SK-N-SH (cell line): Measurements from ENCODE around the gene PDZD2. TPM values are rescaled to one million over a fixed set of nuclear protein-coding genes. Genes with fewer than 3 reads are reported as not detected.

Experiments
- CTCF ChIA-PET: fragments of 300-600, 350-600 bp; formaldehyde crosslinking; extraction: SDS; loops from one replicate; lab custom pipeline; 2021; lab: Yijun Ruan, JAX
- POLR2A ChIA-PET: fragments of 350-600 bp; sonication (Branson Sonifier 250); formaldehyde crosslinking; extraction: SDS; loops from one replicate; lab custom pipeline; 2020; ENCODE audit warnings: antibody characterized with exemption, inconsistent platforms; lab: Yijun Ruan, JAX
- DNase-seq: peaks from one replicate; pipeline ENCODE4 v3.0.0; 2012
- H2AFZ ChIP-seq: fragments of 200-600 bp; sonication (generic); 2 replicates; pipeline ENCODE4 v1.8.1; 2016; ENCODE audit warnings: antibody characterized with exemption, mild to moderate bottlenecking, low read depth
- H3F3A ChIP-seq: fragments of 200-600 bp; sonication (generic); replicated peaks from 2 replicates; pipeline ENCODE3; 2016; ENCODE audit warnings: antibody characterized with exemption, mild to moderate bottlenecking; ENCODE audit not compliant: insufficient read depth
- H3K27ac ChIP-seq, 2 experiments: fragments of 200-500 bp in 1 of 2; fragments of 200-600 bp in 1 of 2; sonication (Bioruptor generic) in 1 of 2; sonication (generic), shearing (Covaris generic) in 1 of 2; 2 replicates each; pipeline versions ENCODE4 v1.5.1 to v1.6.1; 2014 to 2016; ENCODE audit warnings: low read depth in 2 of 2, inconsistent platforms in 1 of 2, low read length in 1 of 2, mild to moderate bottlenecking in 1 of 2, mixed read lengths in 1 of 2
- H3K27me3 ChIP-seq: fragments of 200-600 bp; sonication (generic), shearing (Covaris generic); 2 replicates; pipeline ENCODE4 v1.6.1; 2016; ENCODE audit warnings: mixed run types; ENCODE audit not compliant: insufficient read depth
- H3K36me3 ChIP-seq, 2 experiments: fragments of 200-500 bp in 1 of 2; fragments of 200-600 bp in 1 of 2; sonication (Bioruptor generic) in 1 of 2; sonication (generic) in 1 of 2; replicated peaks in 1 of 2; 2 replicates each; pipeline versions ENCODE3 to v1.5.1; 2014 to 2016; ENCODE audit warnings: low read length in 1 of 2, mild to moderate bottlenecking in 1 of 2; ENCODE audit not compliant: insufficient read depth in 2 of 2, control insufficient read depth in 1 of 2
- H3K4me1 ChIP-seq, 2 experiments: fragments of 200-500 bp in 1 of 2; fragments of 200-600 bp in 1 of 2; sonication (Bioruptor generic) in 1 of 2; sonication (generic), shearing (Covaris generic) in 1 of 2; 2 replicates each; pipeline versions ENCODE4 v1.5.1 to v1.6.1; 2014 to 2016; ENCODE audit warnings: low read depth in 1 of 2, low read length in 1 of 2, mixed run types in 1 of 2; ENCODE audit not compliant: insufficient read depth in 2 of 2, control insufficient read depth in 1 of 2
- H3K4me2 ChIP-seq: fragments of 200-600 bp; sonication (generic), shearing (Covaris generic); 2 replicates; pipeline ENCODE4 v1.6.1; 2017; ENCODE audit warnings: mixed run types
- H3K4me3 ChIP-seq, 2 experiments: fragments of 200-500 bp in 1 of 2; fragments of 200-600 bp in 1 of 2; sonication (Bioruptor generic) in 1 of 2; sonication (generic), shearing (Covaris generic) in 1 of 2; 2 replicates each; pipeline versions ENCODE4 v1.5.1 to v1.8.1; 2014 to 2016; ENCODE audit warnings: low read depth in 2 of 2, inconsistent platforms in 1 of 2, low read length in 1 of 2, mild to moderate bottlenecking in 1 of 2, mixed read lengths in 1 of 2, moderate library complexity in 1 of 2
- H3K79me2 ChIP-seq: fragments of 200-600 bp; sonication (generic); 2 replicates; pipeline ENCODE4 v1.8.1; 2017; ENCODE audit warnings: mild to moderate bottlenecking; ENCODE audit not compliant: insufficient read depth
- H3K9ac ChIP-seq: fragments of 200-600 bp; sonication (generic); 2 replicates; pipeline ENCODE4 v1.6.1; 2017; ENCODE audit warnings: mixed run types
- H3K9me2 ChIP-seq: fragments of 200-600 bp; sonication (generic); 2 replicates; pipeline ENCODE4 v1.6.1; 2017; ENCODE audit warnings: mixed run types
- H3K9me3 ChIP-seq: fragments of 200-600 bp; sonication (generic); 2 replicates; pipeline ENCODE4 v1.6.1; 2017; ENCODE audit warnings: mixed run types, mild to moderate bottlenecking, moderate library complexity
- H4K20me1 ChIP-seq: fragments of 200-600 bp; sonication (generic); 2 replicates; pipeline ENCODE4 v1.6.1; 2017; ENCODE audit warnings: mild to moderate bottlenecking, mixed run types; ENCODE audit not compliant: insufficient read depth
- CHD2 ChIP-seq: fragments of 150-350 bp; IDR thresholded peaks from 2 replicates; pipeline ENCODE4 v1.6.1; 2018; ENCODE audit warnings: low read length; ENCODE audit not compliant: partially characterized antibody
- CTCF ChIP-seq: fragments of 200-600 bp; sonication (generic); IDR thresholded peaks from 2 replicates; pipeline ENCODE4 v1.6.1; 2017; ENCODE audit warnings: antibody characterized with exemption, mild to moderate bottlenecking, moderate library complexity
- ELF1 ChIP-seq: IDR thresholded peaks from 2 replicates; pipeline ENCODE4 v1.4.0; 2012
- EP300 ChIP-seq, 2 experiments: IDR thresholded peaks; 2 replicates each; pipeline versions ENCODE4 v1.4.0 to v1.6.1; 2012; ENCODE audit warnings: borderline replicate concordance in 1 of 2, low read depth in 1 of 2, low read length in 1 of 2
- EZH2phosphoT487 ChIP-seq: fragments of 200-600 bp; sonication (generic); IDR thresholded peaks from 2 replicates; pipeline ENCODE4 v1.6.1; 2017; ENCODE audit warnings: low read depth, mixed run types, mild to moderate bottlenecking, antibody characterized with exemption, moderate library complexity, borderline replicate concordance
- GABPA ChIP-seq: IDR thresholded peaks from 2 replicates; pipeline ENCODE4 v1.4.0; 2012; ENCODE audit warnings: low read depth, mild to moderate bottlenecking
- IRF3 ChIP-seq: fragments of 150-350 bp; IDR thresholded peaks from 2 replicates; pipeline ENCODE4 v1.6.1; 2016; ENCODE audit warnings: mild to moderate bottlenecking, low read depth, low read length
- MEF2A ChIP-seq: IDR thresholded peaks from 2 replicates; pipeline ENCODE4 v1.4.0; 2012; ENCODE audit warnings: low read depth, borderline replicate concordance
- MXI1 ChIP-seq: IDR thresholded peaks from 2 replicates; pipeline ENCODE4 v1.6.1; 2012; ENCODE audit warnings: mild to moderate bottlenecking, low read depth, low read length, improper control_type of control experiment
- NRF1 ChIP-seq: IDR thresholded peaks from 2 replicates; pipeline ENCODE4 v1.6.1; 2012; ENCODE audit warnings: low read depth, mild to moderate bottlenecking, low read length
- PBX3 ChIP-seq: IDR thresholded peaks from 2 replicates; pipeline ENCODE4; 2012
- POLR2AphosphoS5 ChIP-seq: IDR thresholded peaks from 2 replicates; pipeline ENCODE4 v1.6.1; 2012; ENCODE audit warnings: low read depth, low read length
- RCOR1 ChIP-seq: fragments of 150-350 bp; IDR thresholded peaks from 2 replicates; pipeline ENCODE4 v1.6.1; 2017; ENCODE audit warnings: antibody characterized with exemption, low read length
- RFX5 ChIP-seq: IDR thresholded peaks from 2 replicates; pipeline ENCODE4 v1.6.1; 2012; ENCODE audit warnings: mild to moderate bottlenecking, improper control_type of control experiment, low read length
- SMC3 ChIP-seq: IDR thresholded peaks from 2 replicates; pipeline ENCODE4 v1.6.1; 2012; ENCODE audit warnings: low read depth, low read length, improper control_type of control experiment
- TAF1 ChIP-seq: IDR thresholded peaks from 2 replicates; pipeline ENCODE4 v1.6.1; 2012; ENCODE audit warnings: low read depth, mild to moderate bottlenecking, low read length, moderate library complexity, borderline replicate concordance
- TCF12 ChIP-seq: IDR thresholded peaks from 2 replicates; pipeline ENCODE4 v1.4.0; 2012
- TEAD4 ChIP-seq: IDR thresholded peaks from 2 replicates; pipeline ENCODE4 v1.4.0; 2012; ENCODE audit warnings: mild to moderate bottlenecking, borderline replicate concordance; ENCODE audit not compliant: insufficient read depth
- YY1 ChIP-seq: IDR thresholded peaks from 2 replicates; pipeline ENCODE4 v1.4.0; 2012; ENCODE audit warnings: low read depth, mild to moderate bottlenecking
- ZBTB33 ChIP-seq: IDR thresholded peaks from 2 replicates; pipeline ENCODE4 v1.4.0; 2012; ENCODE audit warnings: low read depth, borderline replicate concordance
- WGBS: methylation state at CpG from one replicate; pipeline ENCODE4 v1.1.6; 2017; ENCODE audit warnings: low lambda C conversion rate; 5-methylcytosine and 5-hydroxymethylcytosine counted together
- polyA plus RNA-seq, 3 experiments: library from polyadenylated mRNA; depleted of rRNA; stranded (reverse); fragments of >200 nt; gene quantifications; 2 replicates each; pipeline ENCODE4 v1.2.3, GENCODE V29; 2012

The PDZD2 gene
- polyA plus RNA-seq, 1 of the 3 experiments (the other 2 are of a cell fraction) = 0.13 TPM

GRCh38 chr5:31698673-31699072 lies 59.7 kb downstream of the PDZD2 start:
- Histone ChIP-seq H3K4me2 (no peak overlapping the region), H3K79me2 (no peaks in the 10 kb centered on the region), H3F3A (no peaks in the 10 kb centered on the region), H3K36me3 (no peaks in the 10 kb centered on the region), H3K4me1 (peaks cover 0 to 26% of the 10 kb centered on the region in 2 experiments; a peak in 2 of 4 replicates), H4K20me1 (no peaks in the 10 kb centered on the region), H3K27me3 (peaks cover 14% of the 10 kb centered on the region; the same call in 1 of the 2 replicates), H3K9me2 (no peaks in the 10 kb centered on the region), H2AFZ (no peak overlapping the region), H3K27ac (no peak overlapping the region; a peak in 1 of 4 replicates), H3K9ac (no peak overlapping the region), H3K4me3 (no peak overlapping the region), H3K9me3 (no peaks in the 10 kb centered on the region)
- POLR2A ChIA-PET = no interaction called here
- WGBS = 58% methylated on average over 7 of the region's 7 CpGs
- TF ChIP-seq CTCF (no peak), RFX5 (no peak), POLR2AphosphoS5 (no peak), RCOR1 (no peak), YY1 (no peak), CHD2 (no peak), MEF2A (no peak), IRF3 (no peak), TAF1 (no peak), EZH2phosphoT487 (no peak), EP300 (IDR thresholded peaks at IDR 0.05; ENCODE audit: borderline replicate concordance in 1 of 2, low read depth in 1 of 2, low read length in 1 of 2) (no peak), TCF12 (no peak), TEAD4 (no peak), MXI1 (no peak), SMC3 (no peak), ZBTB33 (no peak), PBX3 (no peak), GABPA (no peak), ELF1 (no peak), NRF1 (no peak)
- DNase-seq = no peak
- CTCF ChIA-PET = interaction anchor here (4.6 kb wide), 1 partner anchor 110 kb away, joined by 26 read pairs; no protein-coding TSS in a partner anchor
